ENCODE results near the gene POU3F3. TPM values are rescaled to one million over a fixed set of nuclear protein-coding genes. Genes with fewer than 3 reads are reported as not detected.

Gene POU3F3
- polyA plus RNA-seq, 1 donor (not counting 4 experiments of a cell fraction or from before 2014, with no cell fraction given): not detected

GRCh38 chr2:104818264-104818663 is 35.7 kb upstream of the POU3F3 start:
- H3K27me3 ChIP-seq (ENCODE audit: control insufficient read depth, extremely low read depth, insufficient read depth, low read length): no peaks in the 10 kb centered on the region
- no peak overlapping the region for H3K9ac ChIP-seq (ENCODE audit: control insufficient read depth, extremely low read depth, insufficient read depth, low read length)
- dilution Hi-C loops (cut with MboI; ENCODE audit: extremely low pct_ligation_motif_present, low sequenced_read_pairs): no loop called here
- no peak overlapping the region for H2AFZ ChIP-seq (ENCODE audit: control insufficient read depth, low read length)
- DNase-seq (ENCODE audit: low read depth, low spot score) (no peak), FAIRE-seq (no peak)
- H3K9me1 ChIP-seq (ENCODE audit: control insufficient read depth, extremely low read depth, insufficient read depth, low read length): no peaks in the 10 kb centered on the region
- no peaks in the 10 kb centered on the region for H4K20me1 ChIP-seq (ENCODE audit: control insufficient read depth, extremely low read depth, insufficient read depth, low read length)
- H3K36me3 ChIP-seq (ENCODE audit: control insufficient read depth in 2 of 2, extremely low read depth in 1 of 2, insufficient read depth in 2 of 2, low read length in 2 of 2): no peaks in the 10 kb centered on the region
- H3K9me3 ChIP-seq (ENCODE audit: control insufficient read depth, low read depth, low read length): no peaks in the 10 kb centered on the region
- TF ChIP-seq, protein P1, sequence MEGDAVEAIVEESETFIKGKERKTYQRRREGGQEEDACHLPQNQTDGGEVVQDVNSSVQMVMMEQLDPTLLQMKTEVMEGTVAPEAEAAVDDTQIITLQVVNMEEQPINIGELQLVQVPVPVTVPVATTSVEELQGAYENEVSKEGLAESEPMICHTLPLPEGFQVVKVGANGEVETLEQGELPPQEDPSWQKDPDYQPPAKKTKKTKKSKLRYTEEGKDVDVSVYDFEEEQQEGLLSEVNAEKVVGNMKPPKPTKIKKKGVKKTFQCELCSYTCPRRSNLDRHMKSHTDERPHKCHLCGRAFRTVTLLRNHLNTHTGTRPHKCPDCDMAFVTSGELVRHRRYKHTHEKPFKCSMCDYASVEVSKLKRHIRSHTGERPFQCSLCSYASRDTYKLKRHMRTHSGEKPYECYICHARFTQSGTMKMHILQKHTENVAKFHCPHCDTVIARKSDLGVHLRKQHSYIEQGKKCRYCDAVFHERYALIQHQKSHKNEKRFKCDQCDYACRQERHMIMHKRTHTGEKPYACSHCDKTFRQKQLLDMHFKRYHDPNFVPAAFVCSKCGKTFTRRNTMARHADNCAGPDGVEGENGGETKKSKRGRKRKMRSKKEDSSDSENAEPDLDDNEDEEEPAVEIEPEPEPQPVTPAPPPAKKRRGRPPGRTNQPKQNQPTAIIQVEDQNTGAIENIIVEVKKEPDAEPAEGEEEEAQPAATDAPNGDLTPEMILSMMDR (optimal IDR thresholded peaks at IDR 0.05 in 1 of 3, IDR thresholded peaks at IDR 0.05 in 1 of 3, conservative IDR thresholded peaks at IDR 0.05 in 1 of 3; ENCODE audit: extremely low read depth in 1 of 3, insufficient read depth in 2 of 3, low read length in 3 of 3): no peak
- TF ChIP-seq EZH2 (IDR thresholded peaks at IDR 0.05; ENCODE audit: low read length): no peak
- H3K4me1 ChIP-seq (ENCODE audit: control insufficient read depth, extremely low read depth, insufficient read depth, low read length): no peaks in the 10 kb centered on the region
- no peaks in the 10 kb centered on the region for H3K79me2 ChIP-seq (ENCODE audit: control insufficient read depth, insufficient read depth, low read length)
- H3K27ac ChIP-seq (ENCODE audit: control insufficient read depth, insufficient read depth, low read length): no peak overlapping the region
- no peak overlapping the region for H3K4me2 ChIP-seq (ENCODE audit: control insufficient read depth, extremely low read depth, insufficient read depth, low read depth, low read length)
- no peak overlapping the region for H3K4me3 ChIP-seq (ENCODE audit: control insufficient read depth in 2 of 3, extremely low read depth in 1 of 3, insufficient read depth in 2 of 3, low read depth in 1 of 3, low read length in 3 of 3)

DNA sequence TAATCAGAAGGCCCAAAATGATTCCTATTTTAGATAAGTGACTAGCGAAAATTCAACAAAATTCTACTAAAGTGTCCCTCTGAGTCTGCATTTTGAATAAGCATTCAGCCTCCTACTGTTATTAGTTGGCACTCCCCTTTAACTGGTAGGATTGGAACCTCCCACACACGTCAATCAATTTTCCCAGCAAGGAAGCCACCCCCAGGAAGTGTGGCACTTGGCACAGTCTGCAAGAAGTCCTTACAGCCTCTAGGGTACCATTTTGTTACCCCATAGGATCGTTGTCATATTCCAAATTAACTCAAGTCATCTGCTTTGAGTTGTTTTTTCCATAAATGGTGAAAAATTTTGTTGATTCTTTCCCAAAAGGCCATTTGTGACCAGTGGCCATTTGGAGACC is 33.8 kb upstream of the POU3F3 start:
- no peak for TF ChIP-seq EZH2 (IDR thresholded peaks at IDR 0.05; ENCODE audit: low read length)
- TF ChIP-seq, protein P1 (optimal IDR thresholded peaks at IDR 0.05 in 1 of 3, IDR thresholded peaks at IDR 0.05 in 1 of 3, conservative IDR thresholded peaks at IDR 0.05 in 1 of 3; ENCODE audit: extremely low read depth in 1 of 3, insufficient read depth in 2 of 3, low read length in 3 of 3): no peak
- dilution Hi-C loops (cut with MboI; ENCODE audit: extremely low pct_ligation_motif_present, low sequenced_read_pairs): no loop called here
- FAIRE-seq (no peak), DNase-seq (ENCODE audit: low read depth, low spot score) (no peak)
- H3K36me3 ChIP-seq (ENCODE audit: control insufficient read depth in 2 of 2, extremely low read depth in 1 of 2, insufficient read depth in 2 of 2, low read length in 2 of 2): no peaks in the 10 kb centered on the region
- no peaks in the 10 kb centered on the region for H3K9me3 ChIP-seq (ENCODE audit: control insufficient read depth, low read depth, low read length)
- H4K20me1 ChIP-seq (ENCODE audit: control insufficient read depth, extremely low read depth, insufficient read depth, low read length): no peaks in the 10 kb centered on the region
- no peak overlapping the region for H3K4me2 ChIP-seq (ENCODE audit: control insufficient read depth, extremely low read depth, insufficient read depth, low read depth, low read length)
- H3K4me3 ChIP-seq (ENCODE audit: control insufficient read depth in 2 of 3, extremely low read depth in 1 of 3, insufficient read depth in 2 of 3, low read depth in 1 of 3, low read length in 3 of 3): no peak overlapping the region
- H3K27ac ChIP-seq (ENCODE audit: control insufficient read depth, insufficient read depth, low read length): no peak overlapping the region
- H3K27me3 ChIP-seq (ENCODE audit: control insufficient read depth, extremely low read depth, insufficient read depth, low read length): no peaks in the 10 kb centered on the region
- H2AFZ ChIP-seq (ENCODE audit: control insufficient read depth, low read length): no peak overlapping the region
- no peaks in the 10 kb centered on the region for H3K9me1 ChIP-seq (ENCODE audit: control insufficient read depth, extremely low read depth, insufficient read depth, low read length)
- H3K4me1 ChIP-seq (ENCODE audit: control insufficient read depth, extremely low read depth, insufficient read depth, low read length): no peaks in the 10 kb centered on the region
- no peak overlapping the region for H3K9ac ChIP-seq (ENCODE audit: control insufficient read depth, extremely low read depth, insufficient read depth, low read length)
- no peaks in the 10 kb centered on the region for H3K79me2 ChIP-seq (ENCODE audit: control insufficient read depth, insufficient read depth, low read length)

Measured in keratinocyte (primary cell).